ENCODE results near the gene PDCD2.

GRCh38 chr6:170564936-170565530 is 19.4 kb downstream of the PDCD2 start:
- no peak for TF ChIP-seq CTCF (IDR thresholded peaks at IDR 0.05; ENCODE audit: poor library complexity)
- TF ChIP-seq EZH2 (IDR thresholded peaks at IDR 0.05; ENCODE audit: borderline replicate concordance) = no peak
- TF ChIP-seq EZH2phosphoT487 (IDR thresholded peaks at IDR 0.05; ENCODE audit: low read depth, severe bottlenecking, unreplicated experiment) = no peak

Data from hepatocyte (in vitro differentiated cells).